Muscle layer of duodenum (tissue), 2 donors: ENCODE data around the gene CFAP410.

Source experiments
- H3K27ac ChIP-seq: one replicate; pipeline ENCODE4 v1.7.0; 2013; ENCODE audit warnings: mild to moderate bottlenecking, low read length
- H3K27me3 ChIP-seq: one replicate; pipeline ENCODE4 v1.7.0; 2013; ENCODE audit warnings: low read depth, mild to moderate bottlenecking, control low read depth, low read length
- H3K36me3 ChIP-seq, 2 donors: one replicate each; pipeline ENCODE4 v1.7.0; 2013; ENCODE audit warnings: low read length in 2 of 2, control low read depth in 1 of 2, mild to moderate bottlenecking in 1 of 2; ENCODE audit not compliant: insufficient read depth in 2 of 2, control insufficient read depth in 1 of 2
- H3K4me1 ChIP-seq, 2 donors: one replicate each; pipeline ENCODE4 v1.7.0; 2013; ENCODE audit warnings: low read length in 2 of 2, mild to moderate bottlenecking in 2 of 2, control low read depth in 1 of 2, moderate library complexity in 1 of 2; ENCODE audit not compliant: insufficient read depth in 2 of 2, control insufficient read depth in 1 of 2
- H3K4me3 ChIP-seq, 2 donors: one replicate each; pipeline ENCODE4 v1.7.0; 2013; ENCODE audit warnings: low read length in 2 of 2, low read depth in 1 of 2, mild to moderate bottlenecking in 1 of 2
- H3K9me3 ChIP-seq, 2 donors: one replicate each; pipeline ENCODE4 v1.7.0; 2013; ENCODE audit warnings: low read length in 2 of 2, control low read depth in 1 of 2, mild to moderate bottlenecking in 1 of 2; ENCODE audit not compliant: control insufficient read depth in 1 of 2
- donor health status: healthy.

The CFAP410 gene

GRCh38 chr21:44318489-44319285 is 20.5 kb downstream of the CFAP410 start:
- Histone ChIP-seq H3K27me3 (no peaks in the 10 kb centered on the region), H3K27ac (no peak overlapping the region), H3K36me3 (peaks cover 4 to 72% of the 10 kb centered on the region in 2 donors), H3K4me1 (no peaks in the 10 kb centered on the region), H3K4me3 (no peak overlapping the region), H3K9me3 (no peaks in the 10 kb centered on the region)

DNA sequence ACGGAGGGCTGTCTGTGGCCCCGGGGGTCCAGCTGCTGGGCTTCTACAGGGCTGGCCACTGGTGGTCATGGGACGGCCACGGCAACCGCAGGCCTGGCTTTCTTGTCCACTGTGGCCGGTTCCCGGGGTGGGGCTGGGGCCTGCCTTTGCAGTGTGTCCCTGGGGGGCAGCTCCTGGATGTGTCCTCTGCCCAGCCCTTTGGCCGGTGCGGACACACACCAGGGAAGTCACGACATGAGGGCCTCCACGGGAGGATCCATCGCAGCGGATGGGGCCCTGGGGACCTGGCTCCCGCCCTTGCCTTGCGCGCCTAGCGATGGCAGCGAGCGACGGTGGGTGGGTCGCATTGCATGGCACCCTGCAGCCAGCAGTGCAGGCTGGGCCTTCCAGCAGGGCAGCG is 21.3 kb downstream of the CFAP410 start:
- no peak overlapping the region for H3K27ac ChIP-seq
- H3K27me3 ChIP-seq = no peaks in the 10 kb centered on the region
- H3K36me3 ChIP-seq = peaks cover 4 to 72% of the 10 kb centered on the region in 2 donors
- H3K4me3 ChIP-seq = no peak overlapping the region
- H3K4me1 ChIP-seq = no peaks in the 10 kb centered on the region
- H3K9me3 ChIP-seq = no peaks in the 10 kb centered on the region

DNA sequence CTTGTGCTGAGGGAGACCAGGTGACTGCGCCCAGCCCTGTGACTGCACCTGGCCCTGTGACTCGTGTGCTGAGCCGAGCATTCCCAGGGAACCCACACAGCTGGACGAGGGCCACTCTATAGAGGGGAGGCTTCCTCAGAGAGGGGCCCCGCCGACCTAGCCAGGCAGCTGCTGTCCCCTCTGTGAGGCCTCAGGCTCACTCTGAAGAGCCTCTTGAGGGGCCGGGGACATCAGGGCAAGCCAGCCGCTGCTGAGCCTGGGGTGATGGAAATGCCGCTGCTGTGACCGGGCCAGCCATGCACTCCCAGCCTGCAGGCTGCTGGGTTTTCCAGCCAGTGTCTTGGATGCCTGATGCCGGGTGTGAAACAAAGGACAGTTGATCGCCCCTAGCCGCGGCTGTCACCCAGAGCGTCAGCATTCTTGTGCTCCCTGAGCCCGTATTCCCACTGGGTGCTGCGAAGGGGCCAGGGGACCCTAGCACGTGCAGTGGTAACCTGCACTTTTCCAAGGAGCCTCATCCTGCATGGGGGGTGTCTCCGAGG is 21.9 kb downstream of the CFAP410 start:
- no peaks in the 10 kb centered on the region for H3K4me1 ChIP-seq
- no peaks in the 10 kb centered on the region for H3K27me3 ChIP-seq
- peaks cover 3 to 72% of the 10 kb centered on the region in 2 donors for H3K36me3 ChIP-seq
- no peak overlapping the region for H3K27ac ChIP-seq
- no peak overlapping the region for H3K4me3 ChIP-seq
- no peaks in the 10 kb centered on the region for H3K9me3 ChIP-seq

DNA sequence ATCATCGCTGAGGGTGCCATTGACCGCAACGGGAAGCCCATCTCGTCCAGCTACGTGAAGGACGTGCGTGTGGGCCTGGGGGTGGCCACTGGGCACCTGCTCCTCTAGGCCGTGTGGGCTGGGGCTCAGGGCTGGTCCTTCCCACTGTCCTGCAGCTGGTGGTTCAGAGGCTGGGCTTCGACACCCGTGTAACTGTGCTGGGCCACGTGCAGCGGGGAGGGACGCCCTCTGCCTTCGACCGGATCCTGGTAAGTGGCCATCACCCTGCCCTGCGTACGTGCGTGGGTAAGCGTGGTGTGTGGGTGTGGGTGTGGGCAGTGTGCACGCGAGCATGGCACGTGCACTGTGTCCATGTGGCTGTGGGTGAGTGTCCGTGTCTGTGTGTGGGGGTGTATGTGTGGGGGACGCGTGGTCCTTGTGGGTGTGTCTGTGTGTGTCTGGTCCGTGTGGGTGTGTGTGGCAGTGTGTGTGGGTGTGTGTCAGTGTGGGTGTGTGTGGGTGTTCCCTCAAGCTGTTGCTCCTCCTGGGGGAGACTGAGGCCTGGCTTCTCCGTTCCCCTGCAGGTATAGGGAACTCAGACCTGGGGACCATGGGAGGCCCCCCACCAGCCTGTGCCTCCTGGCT is 22.8 kb downstream of the CFAP410 start:
- Histone ChIP-seq H3K27me3 (no peaks in the 10 kb centered on the region), H3K4me3 (no peak overlapping the region), H3K36me3 (peaks cover 4 to 76% of the 10 kb centered on the region in 2 donors), H3K27ac (no peak overlapping the region), H3K4me1 (no peaks in the 10 kb centered on the region), H3K9me3 (no peaks in the 10 kb centered on the region)

DNA sequence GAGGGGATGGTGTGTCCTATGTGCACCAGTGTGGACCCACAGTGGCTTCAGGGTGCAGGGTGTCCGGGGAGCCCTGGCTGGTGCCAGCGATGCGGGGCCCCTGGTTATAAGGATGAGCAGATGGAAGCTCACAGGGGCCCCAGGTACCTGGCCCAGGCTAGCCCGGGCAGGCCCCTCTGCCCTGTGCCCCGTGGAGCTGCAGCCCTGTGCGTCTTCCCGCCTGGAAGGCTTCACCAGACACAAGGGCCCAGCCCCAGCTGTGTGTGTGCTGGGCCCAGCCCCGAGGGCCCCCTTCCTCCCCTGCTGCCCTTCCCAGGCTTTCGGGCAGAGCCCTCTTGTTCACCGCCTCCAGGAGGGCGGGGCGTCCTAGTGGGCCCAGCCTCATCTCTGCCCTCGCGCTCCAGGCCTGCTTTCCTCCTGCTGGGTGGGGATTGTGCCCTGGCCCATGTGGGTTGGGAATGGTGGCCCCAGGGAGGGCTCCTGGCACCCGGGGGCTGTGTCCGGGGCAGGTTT is 23.4 kb downstream of the CFAP410 start:
- Histone ChIP-seq H3K4me1 (no peaks in the 10 kb centered on the region), H3K9me3 (no peaks in the 10 kb centered on the region), H3K27ac (no peak overlapping the region), H3K36me3 (peaks cover 10 to 80% of the 10 kb centered on the region in 2 donors), H3K4me3 (no peak overlapping the region), H3K27me3 (no peaks in the 10 kb centered on the region)

DNA sequence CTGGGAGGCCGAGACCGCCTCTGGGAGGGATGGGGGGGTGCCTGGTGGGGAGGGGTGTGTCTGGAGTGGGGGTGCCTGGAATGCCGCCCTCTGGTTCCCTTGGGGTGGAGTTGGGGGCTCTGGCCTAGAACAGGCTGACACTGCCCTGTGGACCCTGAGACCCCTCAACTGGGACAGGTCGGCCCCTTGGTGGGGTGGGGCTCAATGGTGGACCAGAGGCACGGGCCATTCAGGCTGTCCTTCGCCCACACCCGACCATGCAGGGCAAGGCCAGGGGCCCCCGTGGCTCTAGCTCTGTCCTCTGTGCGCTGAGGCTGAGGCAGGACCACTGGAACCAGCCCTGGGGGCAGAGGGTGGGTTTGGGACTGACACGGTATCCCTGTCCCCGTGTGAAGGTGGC is 24.6 kb downstream of the CFAP410 start:
- no peaks in the 10 kb centered on the region for H3K9me3 ChIP-seq

DNA sequence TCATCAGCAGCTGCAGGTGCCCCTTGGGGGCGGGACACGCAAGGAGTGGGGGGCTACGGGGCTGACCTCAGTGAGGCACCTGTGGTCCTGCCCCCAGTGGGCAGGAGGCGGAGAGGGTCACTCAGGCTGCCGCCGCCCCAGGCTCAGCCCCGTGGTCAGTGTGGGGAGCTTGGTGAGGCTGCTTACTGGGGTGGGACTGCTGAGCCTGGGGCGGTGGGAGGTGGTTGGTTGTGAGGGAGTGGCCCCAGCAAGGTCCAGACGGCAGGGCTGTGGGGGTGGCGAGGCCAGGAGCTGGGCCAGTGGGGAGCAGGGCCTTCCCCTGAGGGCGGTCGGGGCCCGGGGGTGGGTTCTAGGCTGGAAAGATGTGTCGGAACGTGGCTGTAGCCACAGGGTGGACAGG is 25.1 kb downstream of the CFAP410 start:
- H3K4me3 ChIP-seq = no peak overlapping the region
- no peaks in the 10 kb centered on the region for H3K9me3 ChIP-seq
- no peaks in the 10 kb centered on the region for H3K27me3 ChIP-seq
- peaks cover 13 to 78% of the 10 kb centered on the region in 2 donors for H3K36me3 ChIP-seq
- H3K27ac ChIP-seq = no peak overlapping the region
- H3K4me1 ChIP-seq = no peaks in the 10 kb centered on the region

More for the DNA sequence above, 24.6 kb downstream of the CFAP410 start:
- peaks cover 13 to 82% of the 10 kb centered on the region in 2 donors for H3K36me3 ChIP-seq
- H3K4me1 ChIP-seq = no peaks in the 10 kb centered on the region
- H3K27me3 ChIP-seq = no peaks in the 10 kb centered on the region
- no peak overlapping the region for H3K4me3 ChIP-seq
- H3K27ac ChIP-seq = no peak overlapping the region

- H3K27me3 ChIP-seq = no peaks in the 10 kb centered on the region
- H3K36me3 ChIP-seq = peaks cover 13 to 72% of the 10 kb centered on the region in 2 donors
- H3K27ac ChIP-seq = no peak overlapping the region
- H3K9me3 ChIP-seq = no peaks in the 10 kb centered on the region
- H3K4me1 ChIP-seq = no peaks in the 10 kb centered on the region
- H3K4me3 ChIP-seq = no peak overlapping the region
These were observed 25.7 kb downstream of the CFAP410 start for GRCh38 chr21:44313451-44313850.

DNA sequence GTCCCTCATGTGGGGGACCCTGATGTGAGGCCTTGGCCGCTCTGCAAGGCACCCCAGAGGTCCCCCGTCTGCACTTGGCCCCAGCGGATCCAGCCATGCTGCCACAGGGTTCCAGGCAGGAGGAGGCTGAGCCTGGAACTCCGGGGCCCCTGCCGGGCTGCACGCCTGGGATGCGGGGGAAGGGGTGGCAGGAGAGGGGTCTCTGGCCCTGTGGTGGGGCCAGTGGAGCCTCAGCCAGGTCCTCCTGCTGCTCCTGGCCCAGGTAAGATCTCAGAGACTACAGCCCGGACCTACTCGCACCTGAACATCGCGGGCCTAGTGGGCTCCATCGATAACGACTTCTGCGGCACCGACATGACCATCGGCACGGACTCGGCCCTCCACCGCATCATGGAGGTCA is 26.5 kb downstream of the CFAP410 start:
- H3K4me1 ChIP-seq = no peaks in the 10 kb centered on the region
- H3K27me3 ChIP-seq = no peaks in the 10 kb centered on the region
- H3K36me3 ChIP-seq = peaks cover 13 to 65% of the 10 kb centered on the region in 2 donors
- H3K27ac ChIP-seq = no peak overlapping the region
- no peaks in the 10 kb centered on the region for H3K9me3 ChIP-seq
- H3K4me3 ChIP-seq = no peak overlapping the region

DNA sequence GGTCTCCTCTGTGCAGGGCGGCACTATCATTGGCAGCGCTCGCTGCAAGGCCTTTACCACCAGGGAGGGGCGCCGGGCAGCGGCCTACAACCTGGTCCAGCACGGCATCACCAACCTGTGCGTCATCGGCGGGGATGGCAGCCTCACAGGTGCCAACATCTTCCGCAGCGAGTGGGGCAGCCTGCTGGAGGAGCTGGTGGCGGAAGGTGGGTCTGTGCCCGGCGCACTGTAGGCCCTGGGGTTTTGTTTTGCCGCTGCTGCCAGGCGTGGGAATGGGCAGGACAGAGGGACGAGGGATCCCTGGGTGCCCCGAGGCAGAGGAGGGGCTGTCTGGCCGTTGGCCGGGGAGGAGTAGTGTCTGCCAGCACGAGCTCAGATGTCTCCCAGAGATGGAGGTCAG is 27.1 kb downstream of the CFAP410 start:
- Histone ChIP-seq H3K27ac (no peak overlapping the region), H3K4me3 (no peak overlapping the region), H3K4me1 (no peaks in the 10 kb centered on the region), H3K27me3 (no peaks in the 10 kb centered on the region), H3K36me3 (peaks cover 13 to 61% of the 10 kb centered on the region in 2 donors), H3K9me3 (no peaks in the 10 kb centered on the region)

- Histone ChIP-seq H3K4me1 (peaks cover 0 to 8% of the 10 kb centered on the region in 2 donors), H3K27me3 (no peaks in the 10 kb centered on the region), H3K36me3 (peaks cover 13 to 53% of the 10 kb centered on the region in 2 donors), H3K9me3 (no peaks in the 10 kb centered on the region), H3K4me3 (no peak overlapping the region), H3K27ac (no peak overlapping the region)
These were observed 28.3 kb downstream of the CFAP410 start for GRCh38 chr21:44310628-44311507.
